K562 (cell line): ENCODE results near the gene B3GNT7. TPM values are rescaled to one million over a fixed set of nuclear protein-coding genes. Genes with fewer than 3 reads are reported as not detected.

ENCODE experiments used
- ATAC-seq: fragments of 200-7000 bp; cut with Tn5 transposase; 3 replicates; pipeline ENCODE4 v1.9.1; 2020; ENCODE audit warnings: moderate library complexity
- BruUV-seq: library from RNA; stranded (reverse); fragments of 400-500 nt; replicated peaks from 2 replicates; lab custom pipeline; 2021; lab: Mats Ljungman, UMichigan
- CTCF ChIA-PET: fragments of 300-600 bp; formaldehyde crosslinking; extraction: SDS; loops from one replicate; lab custom pipeline; 2021; ENCODE audit warnings: low intra/inter-chr PET ratio; lab: Yijun Ruan, JAX
- POLR2A ChIA-PET: fragments of 300-600, 350-650 bp; sonication (Branson Sonifier 250); formaldehyde crosslinking; extraction: SDS; loops from one replicate; lab custom pipeline; 2021; ENCODE audit warnings: antibody characterized with exemption, inconsistent platforms; lab: Yijun Ruan, JAX
- DNase-seq, 4 experiments: peaks; one replicate each; pipeline versions ENCODE4 v3.0.0 to v3.0.0-alpha.2; 2011 to 2018; ENCODE audit warnings: low spot score in 3 of 4, mixed read lengths in 3 of 4; ENCODE audit errors: extremely low read depth in 1 of 4
- FAIRE-seq: peaks from 2 replicates; lab custom pipeline; 2011; peaks lifted over from hg19 to GRCh38; lab: Jason Lieb, UNC
- H2AFZ ChIP-seq: 2 replicates; pipeline ENCODE4 v1.6.0; 2011; ENCODE audit warnings: low read depth, low read length, control low read depth, inconsistent platforms
- H3K27ac ChIP-seq: fragments of 200-600 bp; 3 replicates; pipeline ENCODE4 v1.8.0; 2011; ENCODE audit warnings: low read depth, mild to moderate bottlenecking, control low read depth, inconsistent platforms, low read length, moderate library complexity, mixed read lengths; ENCODE audit errors: extremely low read depth
- H3K27me3 ChIP-seq, 2 experiments: fragments of 300-600 bp in 1 of 2; 2 replicates in 1 of 2; 3 replicates in 1 of 2; pipeline versions ENCODE4 v1.6.0 to v1.8.0; 2011; ENCODE audit warnings: inconsistent platforms in 2 of 2, low read length in 2 of 2, mild to moderate bottlenecking in 1 of 2, mixed read lengths in 1 of 2, moderate library complexity in 1 of 2; ENCODE audit not compliant: control insufficient read depth in 2 of 2, insufficient read depth in 2 of 2
- H3K36me3 ChIP-seq: fragments of 300-600 bp; 3 replicates; pipeline ENCODE4 v1.8.0; 2011; ENCODE audit warnings: mild to moderate bottlenecking, low read length, inconsistent platforms; ENCODE audit not compliant: control insufficient read depth, insufficient read depth
- H3K4me1 ChIP-seq, 2 experiments: fragments of 200-600 bp in 1 of 2; replicated peaks in 1 of 2; 2 replicates in 1 of 2; 3 replicates in 1 of 2; pipeline versions ENCODE4 v1.5.1 to v1.8.0; 2011; ENCODE audit warnings: inconsistent platforms in 2 of 2, low read length in 2 of 2, mild to moderate bottlenecking in 1 of 2, mixed read lengths in 1 of 2, moderate library complexity in 1 of 2; ENCODE audit not compliant: control insufficient read depth in 2 of 2, insufficient read depth in 2 of 2
- H3K4me2 ChIP-seq: 2 replicates; pipeline ENCODE4 v1.6.1; 2011; ENCODE audit warnings: low read length, control low read depth, inconsistent platforms, mixed read lengths; ENCODE audit not compliant: insufficient read depth
- H3K4me3 ChIP-seq: fragments of 200-600 bp; sonication (generic), shearing (Covaris generic); 2 replicates; pipeline ENCODE4 v1.5.1; 2016; ENCODE audit warnings: control low read depth, inconsistent platforms
- H3K79me2 ChIP-seq: fragments of 200-600 bp; 3 replicates; pipeline ENCODE4 v1.8.0; 2011; ENCODE audit warnings: low read length, inconsistent platforms; ENCODE audit not compliant: control insufficient read depth, insufficient read depth
- H3K9ac ChIP-seq, 2 experiments: 2 replicates each; pipeline versions ENCODE4 v1.6.0 to v1.6.1; 2011; ENCODE audit warnings: low read depth in 2 of 2, low read length in 2 of 2, control low read depth in 1 of 2, inconsistent platforms in 1 of 2, mild to moderate bottlenecking in 1 of 2, mixed read lengths in 1 of 2; ENCODE audit not compliant: insufficient read depth in 1 of 2
- H3K9me1 ChIP-seq: one replicate; pipeline ENCODE4 v1.6.0; 2011; ENCODE audit warnings: inconsistent platforms, mild to moderate bottlenecking, low read length, moderate library complexity; ENCODE audit not compliant: control insufficient read depth, insufficient read depth
- H3K9me3 ChIP-seq: replicated peaks from 2 replicates; pipeline ENCODE4 v1.5.1; 2011; ENCODE audit warnings: low read depth, low read length, inconsistent platforms; ENCODE audit not compliant: control insufficient read depth, insufficient read depth
- H4K20me1 ChIP-seq: replicated peaks from 2 replicates; pipeline ENCODE4 v1.6.1; 2011; ENCODE audit warnings: low read length, inconsistent platforms, mixed read lengths; ENCODE audit not compliant: control insufficient read depth, insufficient read depth
- ATF1 ChIP-seq, 2 experiments: fragments of 450-650 bp in 1 of 2; IDR thresholded peaks; 2 replicates each; pipeline ENCODE4 v1.6.1; 2016; ENCODE audit warnings: missing compliant biosample characterization in 1 of 2, missing genetic modification characterization in 1 of 2
- CREB3L1 ChIP-seq: fragments of 450-650 bp; IDR thresholded peaks from 2 replicates; pipeline ENCODE4 v1.6.1; 2014; ENCODE audit warnings: low read depth, mild to moderate bottlenecking, moderate library complexity, borderline replicate concordance
- CTCF ChIP-seq, 3 experiments: IDR thresholded peaks in 2 of 3; conservative IDR thresholded peaks in 1 of 3; 2 replicates each; pipeline ENCODE4 v1.5.1; 2011 to 2012; ENCODE audit warnings: low read length in 3 of 3, mild to moderate bottlenecking in 3 of 3, control low read depth in 2 of 3, improper control_type of control experiment in 1 of 3, inconsistent platforms in 1 of 3, low read depth in 1 of 3, mixed read lengths in 1 of 3, moderate library complexity in 1 of 3; ENCODE audit not compliant: insufficient read depth in 2 of 3
- CUX1 ChIP-seq: fragments of 200-800 bp; sonication (Bioruptor generic); IDR thresholded peaks from 2 replicates; pipeline ENCODE4 v1.6.1; 2016; ENCODE audit warnings: missing genetic modification characterization, missing compliant biosample characterization
- EP400 ChIP-seq: fragments of 450-650 bp; IDR thresholded peaks from 2 replicates; pipeline ENCODE4 v1.6.1; 2017; ENCODE audit warnings: antibody characterized with exemption, mild to moderate bottlenecking, moderate library complexity
- HDAC6 ChIP-seq: IDR thresholded peaks from 2 replicates; pipeline ENCODE4 v1.6.1; 2012; ENCODE audit warnings: low read depth, mild to moderate bottlenecking, control low read depth, inconsistent platforms, low read length, moderate library complexity
- KLF13 ChIP-seq: fragments of 450-650 bp; IDR thresholded peaks from 2 replicates; pipeline ENCODE4 v1.6.1; 2016; ENCODE audit warnings: missing genetic modification characterization, low read depth, mild to moderate bottlenecking, missing compliant biosample characterization, moderate library complexity, borderline replicate concordance
- RBM17 ChIP-seq: fragments of 200-400 bp; formaldehyde crosslinking; IDR thresholded peaks from 2 replicates; pipeline ENCODE4 v1.6.1; 2017; ENCODE audit warnings: low read depth, mild to moderate bottlenecking, low read length, borderline replicate concordance
- SMARCA4 ChIP-seq: fragments of 450-650 bp; IDR thresholded peaks from 2 replicates; pipeline ENCODE4 v1.6.1; 2016
- ZFP1 ChIP-seq: fragments of 450-650 bp; formaldehyde crosslinking; IDR thresholded peaks from 2 replicates; pipeline ENCODE4 v1.4.0; 2020; ENCODE audit warnings: mild to moderate bottlenecking, mixed read lengths
- ZNF23 ChIP-seq: fragments of 250-450 bp; sonication (Bioruptor Pico); IDR thresholded peaks from 2 replicates; pipeline ENCODE4 v1.4.0; 2020; ENCODE audit warnings: mild to moderate bottlenecking
- ZNF507 ChIP-seq: conservative IDR thresholded peaks from 2 replicates; pipeline ENCODE4 v1.6.1; 2017; ENCODE audit warnings: missing genetic modification characterization, missing compliant biosample characterization
- WGBS: fragments of 100-300 bp; shearing (Covaris generic); methylation state at CpG from one replicate; pipeline ENCODE4 v1.1.6; 2016; ENCODE audit warnings: low coverage, mixed read lengths; ENCODE audit not compliant: insufficient coverage; ENCODE audit errors: missing lambda C conversion rate; 5-methylcytosine and 5-hydroxymethylcytosine counted together
- in situ Hi-C: fragments of 300-500 bp; cut with MboI; formaldehyde crosslinking; loops from 4 replicates; pipeline ENCODE4 v1.15.0; 2018; ENCODE audit warnings: inconsistent platforms, mixed read lengths
- intact Hi-C: fragments of 100-400 bp; cut with micrococcal nuclease; formaldehyde crosslinking; loops from 2 replicates; pipeline ENCODE4 v1.14.2; 2022
- polyA plus RNA-seq, 8 experiments: library from polyadenylated mRNA; depleted of rRNA in 4 of 8; stranded (reverse) in 5 of 8; unstranded in 3 of 8; fragments of >200 nt; fragmentation: Nextera tagmentation in 2 of 8; fragmentation: Illumina TruSeq in 1 of 8; extraction: Ambion mirVana in 2 of 8; extraction: Trizol in 1 of 8; gene quantifications; 2 replicates each; pipeline versions ENCODE4 v1.2.1 to v1.2.3, GENCODE V29; 2011 to 2014; ENCODE audit warnings: inconsistent platforms in 1 of 8, missing spikeins in 1 of 8
- total RNA-seq, 7 experiments: library from RNA; depleted of rRNA in 6 of 7; stranded (reverse); fragments of >200 nt in 6 of 7; fragmentation: Illumina TruSeq in 2 of 7; extraction: Trizol in 2 of 7; gene quantifications; 2 replicates each; pipeline versions ENCODE4 v1.2.1 to v1.2.3, GENCODE V29; 2011 to 2021; ENCODE audit warnings: low replicate concordance in 1 of 7

Gene B3GNT7
- total and polyA plus RNA-seq, 9 of the 15 experiments (the other 6 are each of a cell fraction or from before 2014, with no cell fraction given): 0.20 TPM; not detected in 8

GRCh38 chr2:231383416-231384108 is 11.9 kb upstream of the B3GNT7 start (continued):
- no peak for TF ChIP-seq RBM17
- TF ChIP-seq SMARCA4: no peak
- no peak for TF ChIP-seq HDAC6
- TF ChIP-seq CREB3L1: no peak

- Histone ChIP-seq H3K9me1 (no peaks in the 10 kb centered on the region), H3K4me1 (peaks cover 0 to 6% of the 10 kb centered on the region in 2 experiments; a peak in 2 of 5 replicates), H3K4me2 (no peak overlapping the region), H4K20me1 (no peaks in the 10 kb centered on the region), H3K79me2 (no peaks in the 10 kb centered on the region), H3K36me3 (no peaks in the 10 kb centered on the region), H3K27ac (no peak overlapping the region), H3K27me3 (peaks cover 0 to 24% of the 10 kb centered on the region in 2 experiments; a peak in 2 of 5 replicates), H3K9me3 (0 out of 2 replicates have a peak, but pooled peaks cover 1% of the 10 kb centered on the region), H2AFZ (no peak overlapping the region), H3K9ac (no peak overlapping the region), H3K4me3 (no peak overlapping the region)
- no peak for ATAC-seq
- no peak for FAIRE-seq
- ChIA-PET CTCF (no interaction called here), POLR2A (interaction anchor here (0.7 kb wide), 1 partner anchor 1062 kb away, joined by 3 read pairs; no protein-coding TSS in a partner anchor)
- 26% methylated on average over 2 of the region's 2 CpGs for WGBS
- no peak for DNase-seq
- in situ Hi-C loops (no loop called here), intact Hi-C loops (no loop called here)
- BruUV-seq: no TSS peak
- TF ChIP-seq ZNF23 (CRISPR knock-in tag) (no peak), ATF1 (CRISPR knock-in tag; IDR thresholded peaks at IDR 0.05) (no peak), ATF1 (tag; IDR thresholded peaks at IDR 0.05) (no peak), KLF13 (tag) (no peak), CUX1 (CRISPR knock-in tag) (no peak), ZFP1 (CRISPR knock-in tag) (no peak), CTCF (IDR thresholded peaks at IDR 0.05 in 2 of 3, conservative IDR thresholded peaks at IDR 0.05 in 1 of 3; ENCODE audit: insufficient read depth in 2 of 3, low read depth in 1 of 3, low read length in 3 of 3) (no peak), EP400 (no peak), ZNF507 (tag) (no peak)
These were observed 11.4 kb upstream of the B3GNT7 start for GRCh38 chr2:231384109-231384435.
